Dedifferentiated amniotic fluid mesenchymal stem cell (primary cell): ENCODE data around the gene COA8.

Experiments used
- DNase-seq: peaks from one replicate; pipeline ENCODE4 v3.0.0-alpha.2; 2016; ENCODE audit errors: extremely low spot score

The COA8 gene

GRCh38 chr14:103562429-103563225 is at the start of gene COA8, which contains the start of gene BAG5:
TSS of gene COA8 (plus strand) at chr14:103562960. CDS start at chr14:103563002, 42 bp downstream.
TSS of gene BAG5 (minus strand) at chr14:103562657. CDS start at chr14:103561164, 1,493 bp downstream.
- peak; percentile 56 for DNase-seq

GRCh38 chr14:103514596-103515421 is 48.0 kb upstream of the COA8 start:
- no peak for DNase-seq

GRCh38 chr14:103516426-103517173 is 46.2 kb upstream of the COA8 start:
- no peak for DNase-seq

- DNase-seq, result no peak
These were observed 45.6 kb upstream of the COA8 start for GRCh38 chr14:103517174-103517566.

- no peak for DNase-seq
These were observed 44.9 kb upstream of the COA8 start for GRCh38 chr14:103517721-103518421.

GRCh38 chr14:103518422-103519042 is 44.2 kb upstream of the COA8 start:
- DNase-seq, result no peak

- DNase-seq, result no peak
These were observed 43.5 kb upstream of the COA8 start for GRCh38 chr14:103519043-103519836.

GRCh38 chr14:103519837-103520212 is 42.9 kb upstream of the COA8 start:
- no peak for DNase-seq

GRCh38 chr14:103520269-103520656 is 42.5 kb upstream of the COA8 start:
- no peak for DNase-seq

- peak; percentile 45 for DNase-seq
These were observed 41.9 kb upstream of the COA8 start for GRCh38 chr14:103520657-103521437.

GRCh38 chr14:103521438-103521950 is 41.3 kb upstream of the COA8 start:
- DNase-seq, result no peak

- DNase-seq, result no peak
These were observed 40.7 kb upstream of the COA8 start for GRCh38 chr14:103521951-103522563.

GRCh38 chr14:103522649-103523574 is 39.8 kb upstream of the COA8 start, which contains the start of gene CKB:
TSS of gene CKB (minus strand) at chr14:103522830. CDS start at chr14:103522493, 337 bp downstream.
- no peak for DNase-seq

GRCh38 chr14:103523575-103523954 is 39.2 kb upstream of the COA8 start:
- no peak for DNase-seq

GRCh38 chr14:103524002-103524935 is 38.5 kb upstream of the COA8 start:
- DNase-seq, result no peak
